ENCODE measurements around the gene SLC22A2.

Gene SLC22A2

GRCh38 chr6:160273750-160274149 lies 15.1 kb upstream of the SLC22A2 start:
- DNase-seq (ENCODE audit: low read depth in 2 of 2), result no peak

GRCh38 chr6:160273196-160273595 lies 14.6 kb upstream of the SLC22A2 start:
- DNase-seq (ENCODE audit: low read depth in 2 of 2), result no peak

DNA sequence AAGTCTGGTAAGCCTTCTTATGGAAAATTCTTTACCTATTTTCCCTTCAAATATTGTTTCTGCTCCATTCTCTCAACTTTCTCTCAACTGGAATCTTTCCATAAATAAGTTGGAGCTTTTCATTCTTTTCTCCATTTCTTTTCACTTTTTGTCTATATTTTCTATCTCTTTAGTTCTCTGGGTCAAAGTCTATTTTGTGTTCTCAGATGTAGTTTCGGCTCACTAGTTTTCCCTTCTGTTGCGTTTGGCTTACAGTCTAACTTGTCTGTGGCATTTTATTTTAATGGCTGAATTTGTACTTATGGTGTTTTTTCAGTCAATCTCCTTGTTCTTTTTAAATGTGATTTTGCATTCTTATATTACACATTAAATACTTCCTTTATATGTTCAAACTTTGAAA lies 14.1 kb upstream of the SLC22A2 start:
- DNase-seq (ENCODE audit: low read depth in 2 of 2), result no peak

GRCh38 chr6:160270347-160270746 lies 11.7 kb upstream of the SLC22A2 start:
- DNase-seq (ENCODE audit: low read depth in 2 of 2), result no peak

- DNase-seq (ENCODE audit: low read depth in 2 of 2), result no peak
Measured at GRCh38 chr6:160269771-160270170, 11.2 kb upstream of the SLC22A2 start.

GRCh38 chr6:160269023-160269521 lies 10.5 kb upstream of the SLC22A2 start:
- DNase-seq (ENCODE audit: low read depth in 2 of 2), result no peak

DNA sequence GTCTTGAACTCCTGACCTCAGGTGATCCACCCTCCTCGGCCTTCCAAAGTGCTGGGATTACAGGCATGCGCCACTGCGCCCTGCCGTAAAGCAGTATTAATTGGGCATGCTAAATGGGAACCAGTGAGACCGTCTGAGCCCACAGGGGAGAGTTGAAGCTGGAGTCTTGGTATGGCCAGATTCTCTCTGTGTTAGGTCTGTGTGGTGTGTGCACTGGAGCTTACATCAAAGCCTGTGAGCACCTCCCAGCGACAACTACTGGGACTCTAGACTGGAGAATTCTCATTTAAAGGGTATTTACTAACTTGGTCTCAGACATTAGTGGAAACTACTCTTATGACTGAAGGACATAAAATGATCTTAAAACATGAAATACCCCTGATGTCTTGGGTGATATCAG lies 8.5 kb upstream of the SLC22A2 start:
- DNase-seq (ENCODE audit: low read depth in 2 of 2), result no peak

GRCh38 chr6:160265869-160266476 lies 7.4 kb upstream of the SLC22A2 start:
- no peak for DNase-seq (ENCODE audit: low read depth in 2 of 2)

DNA sequence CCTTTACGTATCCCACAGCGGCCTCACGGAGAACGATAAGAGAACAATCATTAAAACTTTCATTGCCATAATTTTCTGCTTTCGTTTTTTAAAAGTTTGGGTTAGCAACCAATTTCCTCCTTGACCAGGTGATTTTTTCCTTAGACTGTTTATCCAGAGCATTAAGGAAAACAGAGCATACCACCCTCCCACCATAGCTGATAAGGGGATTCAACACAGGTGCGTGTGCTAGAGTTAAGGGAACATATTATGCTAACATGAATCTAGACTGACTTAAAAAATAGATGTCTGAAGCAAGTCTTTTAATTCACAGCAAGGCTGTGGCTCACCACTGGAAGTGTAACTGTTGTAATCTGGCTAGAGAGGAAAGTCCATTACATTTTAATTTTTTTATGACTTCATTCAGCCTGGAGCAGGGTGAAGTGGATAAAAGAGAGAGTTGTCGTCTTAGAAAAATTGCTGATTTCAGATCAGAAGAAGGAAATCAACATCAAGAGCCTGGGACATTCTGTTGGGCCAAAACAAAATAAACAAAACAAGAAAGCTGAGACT lies 5.5 kb upstream of the SLC22A2 start:
- no peak for DNase-seq (ENCODE audit: low read depth in 2 of 2)

DNA sequence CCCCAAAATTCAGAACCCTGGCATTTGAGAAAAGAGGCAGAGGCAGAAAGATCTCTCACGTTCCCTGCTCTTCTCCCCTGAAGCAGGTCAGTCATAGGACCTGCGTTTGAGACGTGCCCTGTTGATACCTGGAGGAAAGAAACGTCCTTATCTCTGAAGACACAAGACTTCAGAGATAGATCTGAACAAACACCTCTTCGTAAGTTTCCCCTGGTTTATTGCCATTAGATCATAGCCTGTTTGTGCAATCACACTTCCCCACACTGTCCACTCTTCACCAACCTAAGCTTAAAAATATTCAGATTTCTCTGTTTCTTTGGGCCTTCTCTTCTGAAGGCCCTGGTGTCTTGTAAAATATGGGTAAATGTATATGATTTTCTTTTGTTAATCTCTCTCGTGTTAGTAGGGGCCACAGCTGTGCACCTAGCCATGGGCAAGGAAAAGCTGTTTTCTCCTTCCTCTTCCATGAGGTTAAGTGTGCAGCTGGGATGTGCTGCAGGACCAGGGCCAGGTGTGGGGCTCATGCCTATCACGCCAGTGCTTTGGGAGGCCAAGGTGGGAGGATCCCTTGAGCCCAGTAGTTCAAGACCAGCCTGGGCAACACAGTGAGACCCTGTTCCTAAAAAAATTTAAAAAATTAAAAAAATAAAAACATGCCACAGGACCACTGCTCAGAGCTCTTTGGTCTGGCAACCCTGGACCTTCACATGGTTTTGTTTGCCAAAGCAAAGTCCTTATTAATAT lies 4.7 kb upstream of the SLC22A2 start:
- DNase-seq (ENCODE audit: low read depth in 2 of 2), result no peak

DNA sequence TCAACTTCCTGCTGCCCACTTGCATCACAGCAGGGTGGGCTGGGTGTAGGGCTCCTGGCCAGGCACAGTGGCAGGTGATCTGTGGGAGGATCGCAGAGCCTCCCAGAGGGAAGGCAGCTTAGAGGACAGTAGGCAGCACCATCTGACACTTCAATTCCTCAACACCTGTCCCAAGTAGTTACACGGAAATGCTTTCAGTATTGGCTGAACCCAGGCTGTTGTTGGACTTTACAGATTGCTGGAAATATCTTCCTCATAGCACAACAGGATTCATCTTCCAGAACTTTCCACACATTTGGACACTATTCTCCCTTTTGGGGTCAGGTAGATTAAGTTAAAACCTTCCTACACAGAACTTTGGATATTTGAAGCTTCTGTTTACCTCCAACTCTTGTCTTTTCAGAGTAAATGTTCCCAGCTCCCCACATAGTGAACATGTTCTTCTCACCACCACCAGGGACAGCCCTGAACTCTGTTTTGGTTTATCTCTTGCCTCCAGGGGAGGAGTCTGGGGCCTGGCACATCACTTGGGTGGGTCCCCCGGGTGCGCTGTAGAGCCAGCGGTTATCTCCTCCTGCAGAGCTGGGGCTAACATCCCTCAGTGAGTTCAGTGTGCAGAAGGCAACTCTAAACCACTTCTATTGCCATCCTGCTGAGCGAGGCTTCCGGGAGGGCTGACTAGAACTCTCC lies 3.5 kb upstream of the SLC22A2 start:
- DNase-seq (ENCODE audit: low read depth in 2 of 2), result no peak

GRCh38 chr6:160260803-160261450 lies 2.3 kb upstream of the SLC22A2 start:
- no peak for DNase-seq (ENCODE audit: low read depth in 2 of 2)

DNA sequence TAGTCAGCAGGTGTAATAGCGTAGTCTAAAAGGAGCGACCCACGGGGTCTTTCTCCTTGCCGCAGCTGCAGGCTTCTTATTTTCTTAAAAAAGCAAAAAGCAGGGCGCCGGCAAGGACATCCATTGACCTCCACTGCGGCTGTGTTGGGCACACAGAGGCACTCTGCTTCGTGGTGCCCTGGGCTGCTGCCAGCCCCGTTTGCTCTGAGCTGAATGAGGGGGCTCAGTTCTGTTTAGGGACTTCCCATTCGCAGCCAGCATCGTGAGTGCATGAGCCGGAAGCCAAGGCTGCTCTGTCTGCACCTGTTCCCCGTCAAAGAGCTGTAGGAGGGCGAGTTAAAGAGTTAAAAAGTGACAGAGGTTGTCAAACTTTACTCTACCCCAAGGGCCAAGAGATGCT lies 1.7 kb upstream of the SLC22A2 start:
- no peak for DNase-seq (ENCODE audit: low read depth in 2 of 2)

DNA sequence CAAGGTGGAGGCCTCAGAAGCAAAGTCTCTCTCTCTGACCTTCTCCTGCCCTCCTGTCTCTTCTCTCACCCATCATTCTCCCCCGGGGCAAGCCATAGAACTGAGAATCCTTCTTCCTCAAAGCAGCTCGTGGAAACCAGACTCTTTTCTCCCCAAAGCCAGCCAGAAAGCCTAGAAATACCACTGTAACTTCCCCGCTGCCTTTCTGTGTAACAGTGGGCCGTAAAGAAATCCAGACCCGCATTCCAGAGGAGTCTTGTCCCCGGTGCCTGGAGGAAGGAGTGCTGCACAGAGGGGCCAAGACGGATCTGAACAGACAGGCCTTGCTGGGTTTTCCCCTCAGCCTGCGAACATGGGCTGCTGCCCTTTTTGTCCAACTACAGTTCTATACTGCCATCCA lies 977 bp upstream of the SLC22A2 start:
- no peak for DNase-seq (ENCODE audit: low read depth in 2 of 2)

DNA sequence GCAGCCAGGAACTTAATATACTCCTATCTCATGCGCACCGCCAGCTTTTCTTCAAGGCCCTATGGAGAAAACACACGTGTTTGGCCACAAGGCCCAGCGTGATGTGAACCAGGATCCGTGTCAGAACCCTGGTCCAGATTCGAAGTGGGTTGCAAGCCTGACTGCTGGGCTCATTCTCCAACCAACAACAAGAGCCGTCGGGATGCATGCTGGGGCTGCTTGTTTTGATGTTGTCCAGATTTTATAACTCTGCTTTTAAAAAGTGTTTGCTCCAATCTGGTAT lies 463 bp upstream of the SLC22A2 start:
- DNase-seq (ENCODE audit: low read depth in 2 of 2), result no peak

- DNase-seq (ENCODE audit: low read depth in 2 of 2), result no peak
Measured at GRCh38 chr6:160256445-160256844, 2.2 kb downstream of the SLC22A2 start.

- no peak for DNase-seq (ENCODE audit: low read depth in 2 of 2)
Measured at GRCh38 chr6:160254467-160255312, 3.9 kb downstream of the SLC22A2 start.

- DNase-seq (ENCODE audit: low read depth in 2 of 2), result no peak
Measured at GRCh38 chr6:160253714-160254113, 4.9 kb downstream of the SLC22A2 start.

DNA sequence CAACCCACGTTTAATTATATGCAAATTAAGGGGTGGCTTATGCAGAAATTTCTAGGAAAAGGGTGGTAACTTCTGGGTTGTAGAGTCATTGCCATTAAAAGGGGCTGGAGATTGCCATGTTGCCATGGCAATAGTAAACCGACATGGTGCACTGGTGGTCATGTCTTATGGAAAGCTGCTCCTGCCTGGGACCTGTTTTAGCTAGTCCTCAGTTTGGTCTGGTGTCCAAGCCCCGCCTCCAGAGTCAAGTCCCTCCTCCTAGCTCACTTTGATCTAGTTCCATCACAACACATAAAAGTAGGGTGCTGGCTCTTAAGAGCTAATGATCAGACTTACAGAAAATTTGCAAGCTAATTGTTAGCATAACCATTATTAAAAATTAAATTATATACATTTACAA lies 5.3 kb downstream of the SLC22A2 start:
- DNase-seq (ENCODE audit: low read depth in 2 of 2), result no peak

GRCh38 chr6:160252073-160252813 lies 6.4 kb downstream of the SLC22A2 start:
- no peak for DNase-seq (ENCODE audit: low read depth in 2 of 2)

- no peak for DNase-seq (ENCODE audit: low read depth in 2 of 2)
Measured at GRCh38 chr6:160249671-160250070, 8.9 kb downstream of the SLC22A2 start.
